ENCODE measurements around the gene KPNA1. TPM values are rescaled to one million over a fixed set of nuclear protein-coding genes. Genes with fewer than 3 reads are reported as not detected.

The KPNA1 gene
- total RNA-seq, 4 donors from 2014 or later: 27.1 to 62.7 (median 43.9) TPM

DNA sequence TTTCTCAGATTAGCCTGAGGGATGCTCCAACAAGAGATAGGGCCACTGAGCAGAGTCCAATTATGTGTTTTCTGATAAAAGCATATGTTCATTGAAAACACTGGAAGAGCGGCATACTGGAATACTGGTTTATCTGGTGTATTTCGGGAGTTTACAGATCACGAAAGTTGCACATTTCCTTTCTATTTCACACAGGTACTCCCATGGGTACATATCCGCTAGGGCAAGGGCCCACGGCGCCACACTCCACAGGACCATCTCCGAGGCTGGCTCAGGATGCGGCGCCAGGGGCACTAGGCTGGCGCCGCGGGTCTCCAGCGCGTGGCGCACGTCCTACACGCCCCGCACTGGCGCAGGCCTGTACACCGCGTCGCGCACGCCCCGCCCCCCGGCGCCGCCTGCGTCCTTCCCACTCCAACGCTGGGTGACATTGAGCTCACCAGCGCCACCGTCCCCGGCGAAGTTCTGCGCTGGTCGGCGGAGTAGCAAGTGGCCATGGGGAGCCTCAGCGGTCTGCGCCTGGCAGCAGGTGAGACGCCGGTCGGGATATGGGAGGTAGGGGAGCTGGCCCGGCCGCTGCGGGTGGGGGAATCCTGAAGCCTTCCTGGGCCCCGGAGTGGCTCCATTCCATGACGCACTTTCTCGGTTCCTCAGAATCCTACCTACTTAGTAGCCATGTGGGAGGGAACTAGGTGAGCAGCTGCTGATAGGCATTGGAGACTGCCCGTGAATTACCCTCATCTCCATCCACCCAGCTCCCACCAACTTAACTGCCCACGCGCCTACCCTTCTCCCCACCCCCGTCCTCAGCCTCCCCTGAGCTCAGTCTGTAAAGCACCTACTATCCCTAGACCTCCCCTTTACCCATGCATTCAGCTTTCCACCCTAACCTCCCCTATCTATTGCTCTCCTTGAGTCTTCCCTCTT is 130.7 kb downstream of the KPNA1 start, which contains the start of gene FAM162A:
TSS of gene FAM162A (plus strand) at position 412 of the 927 bp plus-strand sequence. CDS start at position 496, 84 bp downstream.
- H3K36me3 ChIP-seq: no peaks in the 10 kb centered on the region
- H3K27me3 ChIP-seq: no peaks in the 10 kb centered on the region
- no peaks in the 10 kb centered on the region for H3K9me3 ChIP-seq
- peak within 1 kb of the TSS; percentile 60 to 89 (median 74) for H3K4me3 ChIP-seq
- DNase-seq: peak; percentile 94 to 98 (median 98)
- peak within 1 kb of the TSS; percentile 80 to 92 (median 86) for H3K27ac ChIP-seq
- TF ChIP-seq CTCF (IDR thresholded peaks at IDR 0.05) (peak; percentile 42 to 69 (median 58)), POLR2A (IDR thresholded peaks at IDR 0.05) (peak; percentile 94 to 97)
- H3K4me1 ChIP-seq: peaks cover 0 to 27% (median 0%) of the 10 kb centered on the region in 4 donors

DNA sequence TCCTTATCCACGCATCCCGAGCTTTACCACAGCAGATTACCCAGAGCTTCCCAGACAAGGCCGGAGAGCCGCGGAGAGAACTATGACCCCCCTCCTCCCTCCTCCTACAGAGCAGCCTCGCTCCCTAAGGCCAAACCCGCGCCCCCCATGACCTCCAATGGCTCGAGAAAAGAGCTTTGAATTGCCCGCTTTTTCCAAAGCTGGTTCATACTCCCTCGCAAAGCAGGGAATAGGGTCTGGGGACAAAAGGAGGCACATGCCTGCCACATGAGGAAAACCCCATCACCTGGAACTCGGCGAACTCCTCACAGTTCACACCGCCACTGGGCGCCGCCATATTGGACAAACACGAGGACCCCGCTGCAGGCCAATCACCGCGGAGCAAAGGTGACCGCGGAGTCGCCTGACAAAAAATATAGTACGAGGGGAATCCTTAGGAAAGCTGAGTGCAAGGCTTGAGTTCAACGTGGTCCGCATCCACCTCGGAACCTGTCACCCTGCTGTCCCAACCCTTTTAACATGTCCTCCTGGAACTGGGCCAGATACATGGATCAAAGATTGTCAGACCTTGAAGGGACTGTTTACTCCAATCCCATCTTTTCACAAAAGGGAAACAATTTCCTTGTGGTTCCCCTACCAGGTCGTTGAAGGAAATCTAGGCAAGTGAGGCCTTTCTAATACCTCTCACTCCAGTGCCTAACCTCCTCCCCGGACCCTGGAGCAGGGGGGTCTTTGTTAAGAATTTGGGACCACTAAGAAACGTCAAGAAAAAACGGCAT is 131.7 kb downstream of the KPNA1 start, which contains the start of gene MIX23:
TSS of gene MIX23 (minus strand) at position 344 of the 779 bp plus-strand sequence. CDS start at position 337, 7 bp downstream.
- H3K27me3 ChIP-seq: no peaks in the 10 kb centered on the region
- no peaks in the 10 kb centered on the region for H3K9me3 ChIP-seq
- peak within 1 kb of the TSS; percentile 60 to 89 (median 74) for H3K4me3 ChIP-seq
- TF ChIP-seq CTCF (IDR thresholded peaks at IDR 0.05): peak in 1 of 6 experiments; percentile 3
- TF ChIP-seq POLR2A (IDR thresholded peaks at IDR 0.05): peak in 1 of 2 donors; percentile 65
- H3K27ac ChIP-seq: peak within 1 kb of the TSS; percentile 80 to 92 (median 86)
- H3K36me3 ChIP-seq: no peaks in the 10 kb centered on the region
- peak; percentile 87 to 94 (median 90) for DNase-seq
- peaks cover 0 to 27% (median 0%) of the 10 kb centered on the region in 4 donors for H3K4me1 ChIP-seq

GRCh38 chr3:122377975-122378374 is 136.8 kb downstream of the KPNA1 start:
- DNase-seq: no peak
- Histone ChIP-seq H3K9me3 (no peaks in the 10 kb centered on the region), H3K4me3 (no peak overlapping the region), H3K27ac (no peak overlapping the region), H3K27me3 (no peaks in the 10 kb centered on the region), H3K4me1 (peaks cover 0 to 11% (median 0%) of the 10 kb centered on the region in 4 donors), H3K36me3 (no peaks in the 10 kb centered on the region)
- TF ChIP-seq CTCF (IDR thresholded peaks at IDR 0.05) (no peak), POLR2A (IDR thresholded peaks at IDR 0.05) (no peak)

DNA sequence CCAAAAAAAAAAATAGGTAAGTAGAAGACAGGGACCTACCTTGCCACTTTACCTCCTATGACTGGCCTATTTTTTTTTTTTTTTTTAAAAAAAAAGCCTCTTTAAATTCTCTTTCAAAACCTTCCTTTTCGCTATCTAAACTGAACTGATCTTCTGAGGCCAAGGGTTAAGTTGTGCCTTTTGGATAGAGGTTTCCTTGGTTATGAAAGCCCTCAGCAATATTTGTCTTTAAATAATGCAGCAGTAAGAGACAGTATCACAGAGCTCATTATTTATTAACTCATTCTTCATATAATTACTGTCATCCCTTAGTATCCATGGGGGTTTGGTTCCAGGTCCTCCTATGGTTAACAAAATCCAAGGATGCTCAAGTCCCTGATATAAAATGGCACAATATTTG is 140.7 kb downstream of the KPNA1 start:
- TF ChIP-seq CTCF (IDR thresholded peaks at IDR 0.05) (no peak), POLR2A (IDR thresholded peaks at IDR 0.05) (no peak)
- Histone ChIP-seq H3K9me3 (no peaks in the 10 kb centered on the region), H3K4me3 (no peak overlapping the region), H3K27ac (no peak overlapping the region), H3K27me3 (no peaks in the 10 kb centered on the region), H3K4me1 (no peaks in the 10 kb centered on the region), H3K36me3 (peaks cover 0 to 4% (median 0%) of the 10 kb centered on the region in 3 donors)
- DNase-seq: no peak

Small RNAs within 50 kb of the gene (small RNA-seq; reads per million reads assigned to genes)
- gene AC083798.1 (0 reads per million in 2 donors), gene AC096861.1 (0 reads per million in 2 donors)

Other genes with a start within 250 kb of the KPNA1 start
- gene CSTA, start 189.7 kb downstream of the KPNA1 start, total RNA-seq: not detected
- 10 to 100 TPM in 3 of 4 donors, 1 to 10 TPM in 1; 9.9 to 32.8 (median 23.3) TPM for gene MIX23, start 131.7 kb downstream of the KPNA1 start, total RNA-seq
- 10 to 100 TPM in 3 of 4 donors, 1 to 10 TPM in 1; 9.9 to 24.2 (median 17.8) TPM for gene FAM162A, start 130.8 kb downstream of the KPNA1 start, total RNA-seq
- gene WDR5B, start 98.9 kb downstream of the KPNA1 start, total RNA-seq: 1 to 10 TPM; 2.7 to 8.3 (median 4.1) TPM
- 10 to 100 TPM; 26.4 to 38.8 (median 31.2) TPM for gene PARP9, start 49.4 kb upstream of the KPNA1 start, total RNA-seq
- 10 to 100 TPM; 31.2 to 47.3 (median 33.7) TPM for gene DTX3L, start 49.4 kb upstream of the KPNA1 start, total RNA-seq
- gene PARP15, start 62.7 kb upstream of the KPNA1 start, total RNA-seq: 100 to 1,000 TPM in 1 of 4 donors, 1 to 10 TPM in 3; 3.1 to 109 (median 6.5) TPM
- gene PARP14, start 165.9 kb upstream of the KPNA1 start, total RNA-seq: 100 to 1,000 TPM in 2 of 4 donors, 10 to 100 TPM in 2; 73.0 to 242 (median 92.5) TPM